B cell (primary cell): ENCODE results near the gene HEXD.

Experiments used
- EZH2 ChIP-seq: IDR thresholded peaks from 2 replicates; pipeline ENCODE4 v1.6.1; 2012; ENCODE audit warnings: borderline replicate concordance, low read depth, mild to moderate bottlenecking, moderate library complexity, low read length; ENCODE audit not compliant: insufficient read depth, poor library complexity, severe bottlenecking
- TF ChIP-seq, protein P1 (sequence below): fragments of 200-600 bp; IDR thresholded peaks from one replicate; pipeline ENCODE4 v1.8.0; 2022; ENCODE audit warnings: antibody characterized with exemption, mild to moderate bottlenecking

- TF ChIP-seq, protein P1, sequence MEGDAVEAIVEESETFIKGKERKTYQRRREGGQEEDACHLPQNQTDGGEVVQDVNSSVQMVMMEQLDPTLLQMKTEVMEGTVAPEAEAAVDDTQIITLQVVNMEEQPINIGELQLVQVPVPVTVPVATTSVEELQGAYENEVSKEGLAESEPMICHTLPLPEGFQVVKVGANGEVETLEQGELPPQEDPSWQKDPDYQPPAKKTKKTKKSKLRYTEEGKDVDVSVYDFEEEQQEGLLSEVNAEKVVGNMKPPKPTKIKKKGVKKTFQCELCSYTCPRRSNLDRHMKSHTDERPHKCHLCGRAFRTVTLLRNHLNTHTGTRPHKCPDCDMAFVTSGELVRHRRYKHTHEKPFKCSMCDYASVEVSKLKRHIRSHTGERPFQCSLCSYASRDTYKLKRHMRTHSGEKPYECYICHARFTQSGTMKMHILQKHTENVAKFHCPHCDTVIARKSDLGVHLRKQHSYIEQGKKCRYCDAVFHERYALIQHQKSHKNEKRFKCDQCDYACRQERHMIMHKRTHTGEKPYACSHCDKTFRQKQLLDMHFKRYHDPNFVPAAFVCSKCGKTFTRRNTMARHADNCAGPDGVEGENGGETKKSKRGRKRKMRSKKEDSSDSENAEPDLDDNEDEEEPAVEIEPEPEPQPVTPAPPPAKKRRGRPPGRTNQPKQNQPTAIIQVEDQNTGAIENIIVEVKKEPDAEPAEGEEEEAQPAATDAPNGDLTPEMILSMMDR, result no peak
- no peak for TF ChIP-seq EZH2
Observed at GRCh38 chr17:82371333-82372248, 46.6 kb upstream of the HEXD start, which contains the start of gene UTS2R.
